ENCODE measurements around the gene ATRIP.
"Not testable (repeated sequence)": the region's sequence is repeated elsewhere in the genome, so short reads cannot be mapped to it uniquely, and the experiment has no call there.

Gene ATRIP

GRCh38 chr3:48435774-48436476, 10.6 kb upstream of the ATRIP start:
- DNase-seq (ENCODE audit: low read depth in 2 of 2, low spot score in 1 of 2) = peak; percentile 67 to 74

GRCh38 chr3:48436477-48436787, 10.1 kb upstream of the ATRIP start:
- no peak for DNase-seq (ENCODE audit: low read depth in 2 of 2, low spot score in 1 of 2)

GRCh38 chr3:48436855-48437254, 9.7 kb upstream of the ATRIP start:
- no peak for DNase-seq (ENCODE audit: low read depth in 2 of 2, low spot score in 1 of 2)

GRCh38 chr3:48437812-48438211, 8.7 kb upstream of the ATRIP start:
- DNase-seq (ENCODE audit: low read depth in 2 of 2, low spot score in 1 of 2) = no peak

- DNase-seq (ENCODE audit: low read depth in 2 of 2, low spot score in 1 of 2) = peak; percentile 94 to 97
Observed at GRCh38 chr3:48439820-48440589, 6.5 kb upstream of the ATRIP start, which contains the start of the genes CCDC51 and TMA7. TSS of gene CCDC51 (minus strand) at chr3:48440119. CDS start at chr3:48435128, 4,991 bp downstream. TSS of gene TMA7 (plus strand) at chr3:48440257. CDS start at chr3:48440297, 40 bp downstream.

GRCh38 chr3:48440590-48440958, 6.0 kb upstream of the ATRIP start:
- DNase-seq (ENCODE audit: low read depth in 2 of 2, low spot score in 1 of 2) = no peak

- no peak for DNase-seq (ENCODE audit: low read depth in 2 of 2, low spot score in 1 of 2)
Observed at GRCh38 chr3:48441940-48442339, 4.6 kb upstream of the ATRIP start.

GRCh38 chr3:48445277-48445882, 1.2 kb upstream of the ATRIP start:
- no peak for DNase-seq (ENCODE audit: low read depth in 2 of 2, low spot score in 1 of 2)

- no peak for DNase-seq (ENCODE audit: low read depth in 2 of 2, low spot score in 1 of 2)
Observed at GRCh38 chr3:48446043-48446424, 503 bp upstream of the ATRIP start.

- DNase-seq (ENCODE audit: low read depth in 2 of 2, low spot score in 1 of 2) = no peak
Observed at GRCh38 chr3:48451270-48451669, 4.7 kb downstream of the ATRIP start.

GRCh38 chr3:48456456-48456855, 9.9 kb downstream of the ATRIP start:
- no peak for DNase-seq (ENCODE audit: low read depth in 2 of 2, low spot score in 1 of 2)

GRCh38 chr3:48459331-48459730, 12.8 kb downstream of the ATRIP start:
- DNase-seq (ENCODE audit: low read depth in 2 of 2, low spot score in 1 of 2) = no peak

GRCh38 chr3:48459773-48460516, 13.4 kb downstream of the ATRIP start:
- DNase-seq (ENCODE audit: low read depth in 2 of 2, low spot score in 1 of 2) = no peak

- DNase-seq (ENCODE audit: low read depth in 2 of 2, low spot score in 1 of 2) = no peak
Observed at GRCh38 chr3:48460517-48460902, 14.0 kb downstream of the ATRIP start.

- DNase-seq (ENCODE audit: low read depth in 2 of 2, low spot score in 1 of 2) = not testable (repeated sequence)
Observed at GRCh38 chr3:48461767-48462166, 15.2 kb downstream of the ATRIP start.

- DNase-seq (ENCODE audit: low read depth in 2 of 2, low spot score in 1 of 2) = no peak
Observed at GRCh38 chr3:48463703-48464102, 17.2 kb downstream of the ATRIP start.

GRCh38 chr3:48464713-48465221, 18.2 kb downstream of the ATRIP start:
- DNase-seq (ENCODE audit: low read depth in 2 of 2, low spot score in 1 of 2) = no peak

- DNase-seq (ENCODE audit: low read depth in 2 of 2, low spot score in 1 of 2) = no peak
Observed at GRCh38 chr3:48465237-48465530, 18.6 kb downstream of the ATRIP start.

GRCh38 chr3:48465531-48466378, 19.2 kb downstream of the ATRIP start:
- DNase-seq (ENCODE audit: low read depth in 2 of 2, low spot score in 1 of 2) = peak in 1 of 2 donors; percentile 60

GRCh38 chr3:48466386-48467109, 20.0 kb downstream of the ATRIP start:
- DNase-seq (ENCODE audit: low read depth in 2 of 2, low spot score in 1 of 2) = peak in 1 of 2 donors; percentile 11
